22Rv1 (cell line): ENCODE measurements around the gene ADH4.
A peak's percentile ranks its signal among the peaks of the same experiment; 100 is the strongest.

Source experiments
- ZFX ChIP-seq: fragments of 450-650 bp; IDR thresholded peaks from 2 replicates; pipeline ENCODE4 v1.6.1; 2017; ENCODE audit warnings: antibody characterized with exemption, borderline replicate concordance
- TF ChIP-seq, protein P1 (sequence below): fragments of 450-650 bp; IDR thresholded peaks from 2 replicates; pipeline ENCODE4 v1.5.1; 2017; ENCODE audit warnings: mild to moderate bottlenecking

- TF ChIP-seq, protein P1, sequence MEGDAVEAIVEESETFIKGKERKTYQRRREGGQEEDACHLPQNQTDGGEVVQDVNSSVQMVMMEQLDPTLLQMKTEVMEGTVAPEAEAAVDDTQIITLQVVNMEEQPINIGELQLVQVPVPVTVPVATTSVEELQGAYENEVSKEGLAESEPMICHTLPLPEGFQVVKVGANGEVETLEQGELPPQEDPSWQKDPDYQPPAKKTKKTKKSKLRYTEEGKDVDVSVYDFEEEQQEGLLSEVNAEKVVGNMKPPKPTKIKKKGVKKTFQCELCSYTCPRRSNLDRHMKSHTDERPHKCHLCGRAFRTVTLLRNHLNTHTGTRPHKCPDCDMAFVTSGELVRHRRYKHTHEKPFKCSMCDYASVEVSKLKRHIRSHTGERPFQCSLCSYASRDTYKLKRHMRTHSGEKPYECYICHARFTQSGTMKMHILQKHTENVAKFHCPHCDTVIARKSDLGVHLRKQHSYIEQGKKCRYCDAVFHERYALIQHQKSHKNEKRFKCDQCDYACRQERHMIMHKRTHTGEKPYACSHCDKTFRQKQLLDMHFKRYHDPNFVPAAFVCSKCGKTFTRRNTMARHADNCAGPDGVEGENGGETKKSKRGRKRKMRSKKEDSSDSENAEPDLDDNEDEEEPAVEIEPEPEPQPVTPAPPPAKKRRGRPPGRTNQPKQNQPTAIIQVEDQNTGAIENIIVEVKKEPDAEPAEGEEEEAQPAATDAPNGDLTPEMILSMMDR, result peak; percentile 29; the same call in 1 of the 2 replicates
- TF ChIP-seq ZFX, result no peak
Measured at GRCh38 chr4:99159699-99160098, 15.6 kb upstream of the ADH4 start.
